H9 (cell line): ENCODE results near the gene CHURC1. TPM values are rescaled to one million over a fixed set of nuclear protein-coding genes. Genes with fewer than 3 reads are reported as not detected.

Source experiments
- DNase-seq: peaks from one replicate; pipeline ENCODE4 v3.0.0-alpha.2; 2017
- H2AFZ ChIP-seq: one replicate; pipeline ENCODE4 v1.6.1; 2013; ENCODE audit warnings: mild to moderate bottlenecking, low read length, control low read depth, moderate library complexity
- H2AK5ac ChIP-seq: 2 replicates; pipeline ENCODE4 v1.6.1; 2013; ENCODE audit warnings: low read length, control low read depth, mixed read lengths; ENCODE audit not compliant: insufficient read length
- H2BK120ac ChIP-seq: one replicate; pipeline ENCODE4 v1.6.1; 2013; ENCODE audit warnings: low read depth, mild to moderate bottlenecking, low read length, control low read depth, inconsistent platforms; ENCODE audit not compliant: poor library complexity, severe bottlenecking
- H2BK12ac ChIP-seq: 2 replicates; pipeline ENCODE4 v1.6.1; 2013; ENCODE audit warnings: low read length, control low read depth, mixed read lengths, low read depth; ENCODE audit not compliant: insufficient read length
- H2BK15ac ChIP-seq: 2 replicates; pipeline ENCODE4 v1.6.1; 2013; ENCODE audit warnings: low read depth, low read length, control low read depth
- H2BK20ac ChIP-seq: one replicate; pipeline ENCODE4 v1.6.1; 2013; ENCODE audit warnings: low read depth, mild to moderate bottlenecking, low read length, control low read depth, inconsistent platforms; ENCODE audit not compliant: poor library complexity, severe bottlenecking
- H2BK5ac ChIP-seq: 2 replicates; pipeline ENCODE4 v1.6.1; 2013; ENCODE audit warnings: low read length, control low read depth, mixed read lengths; ENCODE audit not compliant: insufficient read length
- H3K14ac ChIP-seq: 2 replicates; pipeline ENCODE4 v1.6.1; 2013; ENCODE audit warnings: low read length, control low read depth; ENCODE audit not compliant: insufficient read depth
- H3K18ac ChIP-seq: 2 replicates; pipeline ENCODE4 v1.6.1; 2013; ENCODE audit warnings: low read depth, mild to moderate bottlenecking, mixed read lengths, low read length, control low read depth; ENCODE audit not compliant: insufficient read length
- H3K23ac ChIP-seq: 2 replicates; pipeline ENCODE4 v1.6.1; 2013; ENCODE audit warnings: low read length, control low read depth, mixed read lengths, low read depth; ENCODE audit not compliant: insufficient read length
- H3K23me2 ChIP-seq: 2 replicates; pipeline ENCODE4 v1.6.1; 2013; ENCODE audit warnings: low read depth, mild to moderate bottlenecking, mixed read lengths, low read length, control low read depth; ENCODE audit not compliant: insufficient read length, poor library complexity, severe bottlenecking
- H3K27ac ChIP-seq: 2 replicates; pipeline ENCODE4 v1.5.1; 2013; ENCODE audit warnings: low read length, control low read depth, mixed read lengths, low read depth; ENCODE audit not compliant: insufficient read length
- H3K27me3 ChIP-seq: 2 replicates; pipeline ENCODE4 v1.6.1; 2013; ENCODE audit warnings: low read length, control low read depth, inconsistent platforms; ENCODE audit not compliant: insufficient read depth
- H3K4ac ChIP-seq: 2 replicates; pipeline ENCODE4 v1.6.1; 2013; ENCODE audit warnings: low read depth, mild to moderate bottlenecking, control low read depth, inconsistent platforms, low read length, moderate library complexity
- H3K4me1 ChIP-seq: 2 replicates; pipeline ENCODE4 v1.6.1; 2013; ENCODE audit warnings: low read length, control low read depth, inconsistent platforms; ENCODE audit not compliant: insufficient read depth
- H3K4me2 ChIP-seq: 2 replicates; pipeline ENCODE4 v1.6.1; 2013; ENCODE audit warnings: low read length, control low read depth, mixed read lengths; ENCODE audit not compliant: insufficient read length, insufficient read depth
- H3K56ac ChIP-seq: 2 replicates; pipeline ENCODE4 v1.6.1; 2013; ENCODE audit warnings: low read depth, mild to moderate bottlenecking, mixed read lengths, low read length, control low read depth; ENCODE audit not compliant: insufficient read length
- H3K79me1 ChIP-seq: 2 replicates; pipeline ENCODE4 v1.6.1; 2013; ENCODE audit warnings: low read depth, mild to moderate bottlenecking, moderate library complexity, low read length, control low read depth, inconsistent platforms; ENCODE audit not compliant: insufficient read depth, poor library complexity, severe bottlenecking
- H3K79me2 ChIP-seq: 2 replicates; pipeline ENCODE4 v1.6.1; 2013; ENCODE audit warnings: low read length, control low read depth, inconsistent platforms; ENCODE audit not compliant: insufficient read depth
- H3K9ac ChIP-seq: 2 replicates; pipeline ENCODE4 v1.6.1; 2013; ENCODE audit warnings: low read length, control low read depth, mixed read lengths; ENCODE audit not compliant: insufficient read length; ENCODE audit errors: extremely low read depth
- H3K9me3 ChIP-seq: one replicate; pipeline ENCODE4 v1.6.1; 2013; ENCODE audit warnings: low read depth, low read length, inconsistent platforms; ENCODE audit not compliant: control insufficient read depth
- H3T11ph ChIP-seq: one replicate; pipeline ENCODE4 v1.6.1; 2013; ENCODE audit warnings: mild to moderate bottlenecking, low read length, control low read depth, inconsistent platforms
- H4K20me1 ChIP-seq: one replicate; pipeline ENCODE4 v1.6.1; 2013; ENCODE audit not compliant: control insufficient read depth, insufficient read length, insufficient read depth
- H4K5ac ChIP-seq: 2 replicates; pipeline ENCODE4 v1.6.1; 2013; ENCODE audit warnings: low read depth, mild to moderate bottlenecking, mixed read lengths, low read length, control low read depth; ENCODE audit not compliant: insufficient read length
- H4K8ac ChIP-seq: replicated peaks from 2 replicates; pipeline ENCODE4 v1.6.1; 2013; ENCODE audit warnings: low read length, control low read depth, mixed read lengths, low read depth; ENCODE audit not compliant: insufficient read length
- H4K91ac ChIP-seq: 2 replicates; pipeline ENCODE4 v1.6.1; 2013; ENCODE audit warnings: low read depth, mild to moderate bottlenecking, moderate library complexity, mixed read lengths, low read length, control low read depth; ENCODE audit not compliant: insufficient read length
- H3K27ac Mint-ChIP-seq, 3 experiments: 2 replicates in 2 of 3; 3 replicates in 1 of 3; pipeline ENCODE4 v1.8.0; 2020 to 2021; ENCODE audit warnings: mixed read lengths in 3 of 3, mild to moderate bottlenecking in 1 of 3, moderate library complexity in 1 of 3
- H3K27me3 Mint-ChIP-seq: 2 replicates; pipeline ENCODE4 v1.8.0; 2021; ENCODE audit warnings: low read depth, mild to moderate bottlenecking, moderate library complexity, mixed read lengths
- H3K36me3 Mint-ChIP-seq, 3 experiments: 2 replicates in 2 of 3; 3 replicates in 1 of 3; pipeline ENCODE4 v1.8.0; 2020 to 2021; ENCODE audit warnings: low read depth in 3 of 3, mixed read lengths in 3 of 3; ENCODE audit not compliant: insufficient read depth in 1 of 3
- H3K4me1 Mint-ChIP-seq, 2 experiments: 2 replicates each; pipeline ENCODE4 v1.8.0; 2020; ENCODE audit warnings: mixed read lengths in 2 of 2
- H3K4me3 Mint-ChIP-seq, 2 experiments: 2 replicates in 1 of 2; 3 replicates in 1 of 2; pipeline ENCODE4 v1.8.0; 2020 to 2021; ENCODE audit warnings: mild to moderate bottlenecking in 2 of 2, mixed read lengths in 2 of 2, moderate library complexity in 1 of 2
- H3K9me3 Mint-ChIP-seq, 2 experiments: 2 replicates in 1 of 2; 3 replicates in 1 of 2; pipeline ENCODE4 v1.8.0; 2020; ENCODE audit warnings: mild to moderate bottlenecking in 2 of 2, mixed read lengths in 2 of 2, moderate library complexity in 1 of 2
- WGBS: extraction: QIAGEN DNeasy Blood & Tissue Kit; methylation state at CpG from one replicate; pipeline ENCODE4 v1.1.7; 2013; ENCODE audit warnings: missing lambda C conversion rate, low lambda C conversion rate, mixed read lengths; ENCODE audit not compliant: insufficient read length; ENCODE audit errors: extremely low coverage; 5-methylcytosine and 5-hydroxymethylcytosine counted together
- total RNA-seq: library from RNA; stranded (reverse); gene quantifications from 2 replicates; pipeline ENCODE4 v1.2.1, GENCODE V29; 2021
- TF ChIP-seq, protein P1 (sequence below): fragments of 200-600 bp; sonication (generic); conservative IDR thresholded peaks from 3 replicates; pipeline ENCODE4 v1.8.0; 2021; ENCODE audit warnings: antibody characterized with exemption, mild to moderate bottlenecking

Gene CHURC1
- total RNA-seq, 1 experiment from 2014 or later = 58.7 TPM

GRCh38 chr14:64929014-64929359 lies 14.7 kb downstream of the CHURC1 start:
- Histone ChIP-seq H2BK20ac (no peak overlapping the region), H3K79me2 (no peaks in the 10 kb centered on the region), H2BK15ac (no peak overlapping the region), H3K27me3 (no peaks in the 10 kb centered on the region), H3K27ac (no peak overlapping the region), H4K91ac (no peak overlapping the region), H3K4me2 (no peak overlapping the region), H3K4me1 (no peaks in the 10 kb centered on the region), H2BK5ac (no peak overlapping the region), H3K79me1 (no peaks in the 10 kb centered on the region), H3K9me3 (no peaks in the 10 kb centered on the region), H2AK5ac (no peak overlapping the region), H3K9ac (no peak overlapping the region), H3T11ph (no peak overlapping the region), H3K23me2 (no peaks in the 10 kb centered on the region), H2BK120ac (no peak overlapping the region), H3K56ac (no peak overlapping the region), H2AFZ (no peak overlapping the region), H3K18ac (no peak overlapping the region), H4K8ac (no peak overlapping the region), H3K23ac (no peak overlapping the region), H2BK12ac (no peak overlapping the region), H3K4ac (no peak overlapping the region), H4K20me1 (no peaks in the 10 kb centered on the region), H4K5ac (no peak overlapping the region), H3K14ac (no peak overlapping the region)
- H3K36me3 Mint-ChIP-seq = peaks cover 6 to 38% (median 33%) of the 10 kb centered on the region in 3 experiments; a peak in 5 of 7 replicates
- WGBS = no CpG with 5 or more reads among the region's 3 CpGs
- H3K9me3 Mint-ChIP-seq = no peaks in the 10 kb centered on the region
- H3K4me1 Mint-ChIP-seq = no peaks in the 10 kb centered on the region
- TF ChIP-seq, protein P1, sequence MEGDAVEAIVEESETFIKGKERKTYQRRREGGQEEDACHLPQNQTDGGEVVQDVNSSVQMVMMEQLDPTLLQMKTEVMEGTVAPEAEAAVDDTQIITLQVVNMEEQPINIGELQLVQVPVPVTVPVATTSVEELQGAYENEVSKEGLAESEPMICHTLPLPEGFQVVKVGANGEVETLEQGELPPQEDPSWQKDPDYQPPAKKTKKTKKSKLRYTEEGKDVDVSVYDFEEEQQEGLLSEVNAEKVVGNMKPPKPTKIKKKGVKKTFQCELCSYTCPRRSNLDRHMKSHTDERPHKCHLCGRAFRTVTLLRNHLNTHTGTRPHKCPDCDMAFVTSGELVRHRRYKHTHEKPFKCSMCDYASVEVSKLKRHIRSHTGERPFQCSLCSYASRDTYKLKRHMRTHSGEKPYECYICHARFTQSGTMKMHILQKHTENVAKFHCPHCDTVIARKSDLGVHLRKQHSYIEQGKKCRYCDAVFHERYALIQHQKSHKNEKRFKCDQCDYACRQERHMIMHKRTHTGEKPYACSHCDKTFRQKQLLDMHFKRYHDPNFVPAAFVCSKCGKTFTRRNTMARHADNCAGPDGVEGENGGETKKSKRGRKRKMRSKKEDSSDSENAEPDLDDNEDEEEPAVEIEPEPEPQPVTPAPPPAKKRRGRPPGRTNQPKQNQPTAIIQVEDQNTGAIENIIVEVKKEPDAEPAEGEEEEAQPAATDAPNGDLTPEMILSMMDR = no peak
- no peak overlapping the region for H3K4me3 Mint-ChIP-seq
- no peaks in the 10 kb centered on the region for H3K27me3 Mint-ChIP-seq
- no peak overlapping the region for H3K27ac Mint-ChIP-seq
- DNase-seq = no peak
